Erythroblast (primary cell): ENCODE results near the gene GSTO2.

Experiments
- GATA1 ChIP-seq: IDR thresholded peaks from 2 replicates; pipeline ENCODE4 v1.6.1; 2011; ENCODE audit warnings: low read depth, mild to moderate bottlenecking, control low read depth, low read length, moderate library complexity
- POLR2A ChIP-seq: IDR thresholded peaks from 2 replicates; pipeline ENCODE4 v1.6.1; 2011; ENCODE audit warnings: mild to moderate bottlenecking, low read length

DNA sequence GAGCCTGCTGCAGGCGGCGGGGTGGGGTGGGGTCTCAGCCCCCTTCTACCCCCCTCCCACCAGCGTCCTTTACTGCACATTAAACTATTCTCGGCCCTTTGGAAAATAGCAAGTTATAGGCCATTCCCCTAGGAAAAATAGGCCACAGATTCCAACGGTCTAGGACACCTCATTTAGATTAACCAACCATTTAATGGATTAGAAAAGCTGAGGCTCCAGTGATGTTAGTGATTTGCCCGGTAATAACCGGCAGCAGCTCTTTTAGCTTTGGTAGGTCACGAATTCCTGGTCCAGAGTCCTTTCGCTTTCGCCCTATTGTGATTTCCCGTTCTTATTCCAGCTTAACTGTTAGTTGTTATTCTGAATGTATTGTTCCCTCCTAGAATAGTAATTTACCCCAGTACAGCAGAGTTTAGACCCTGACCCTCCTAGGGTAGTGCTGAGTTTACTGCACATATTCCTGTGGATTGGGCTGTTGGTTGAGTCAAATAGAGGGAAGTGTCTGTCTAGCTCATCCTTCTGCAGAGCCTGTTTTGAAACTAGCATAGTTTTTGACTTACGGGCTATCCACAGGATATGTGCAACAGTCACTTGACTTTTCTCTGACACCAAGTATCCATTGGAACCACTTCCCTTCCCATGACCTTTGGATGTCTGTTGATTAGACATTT is 13.5 kb upstream of the GSTO2 start:
- TF ChIP-seq POLR2A (peak; percentile 60), GATA1 (no peak)
